Peyer's patch (tissue), 4 donors: Measurements from ENCODE around the gene SLC34A1. TPM values are rescaled to one million over a fixed set of nuclear protein-coding genes. Genes with fewer than 3 reads are reported as not detected.

ENCODE experiments used
- DNase-seq, 3 donors: peaks; one replicate each; pipeline ENCODE4 v3.0.0-alpha.2; 2017 to 2019
- H3K27ac ChIP-seq, 4 donors: fragments of 200-600 bp; sonication (generic); one replicate each; pipeline ENCODE4 v1.5.1; 2016 to 2019
- H3K27me3 ChIP-seq, 2 donors: fragments of 200-600 bp; sonication (generic); one replicate each; pipeline ENCODE4 v1.5.1; 2019
- H3K36me3 ChIP-seq, 3 donors: fragments of 200-600 bp; sonication (generic); one replicate each; pipeline ENCODE4 v1.5.1; 2016 to 2019
- H3K4me1 ChIP-seq, 4 donors: fragments of 200-600 bp; sonication (generic); one replicate each; pipeline ENCODE4 v1.5.1; 2016 to 2019
- H3K4me3 ChIP-seq, 4 donors: fragments of 200-600 bp; sonication (generic); 1 replicate in 3 of 4; 2 replicates in 1 of 4; pipeline ENCODE4 v1.5.1; 2016 to 2019; ENCODE audit warnings: mild to moderate bottlenecking in 1 of 4
- H3K9me3 ChIP-seq, 4 donors: fragments of 200-600 bp; sonication (generic); one replicate each; pipeline ENCODE4 v1.5.1; 2016 to 2019; ENCODE audit warnings: mild to moderate bottlenecking in 1 of 4
- CTCF ChIP-seq, 6 experiments: fragments of 450-650 bp in 4 of 6; fragments of 200-600 bp in 2 of 6; sonication (generic) in 1 of 6; IDR thresholded peaks; one replicate each; pipeline ENCODE4 v1.5.1; 2017 to 2019; ENCODE audit warnings: antibody characterized with exemption in 6 of 6, mild to moderate bottlenecking in 3 of 6, moderate library complexity in 1 of 6
- POLR2A ChIP-seq, 2 donors: fragments of 450-650 bp; IDR thresholded peaks; one replicate each; pipeline ENCODE4 v1.5.1; 2017; ENCODE audit warnings: antibody characterized with exemption in 2 of 2, mild to moderate bottlenecking in 2 of 2, moderate library complexity in 2 of 2
- total RNA-seq, 4 donors: library from RNA; depleted of rRNA; stranded (reverse); fragments of >200 nt; gene quantifications; one replicate each; pipeline ENCODE4 v1.1.0, GENCODE V29; 2016

Gene SLC34A1
- total RNA-seq, 4 donors from 2014 or later = 0.35 TPM; not detected in 3

GRCh38 chr5:177403792-177404640 is 19.8 kb downstream of the SLC34A1 start:
- TF ChIP-seq POLR2A (IDR thresholded peaks at IDR 0.05) (no peak), CTCF (IDR thresholded peaks at IDR 0.05) (peak; percentile 80 to 96 (median 88))
- peak overlapping the region; percentile 52 to 86 (median 69) for H3K27ac ChIP-seq
- DNase-seq = peak; percentile 88 to 95 (median 91)

DNA sequence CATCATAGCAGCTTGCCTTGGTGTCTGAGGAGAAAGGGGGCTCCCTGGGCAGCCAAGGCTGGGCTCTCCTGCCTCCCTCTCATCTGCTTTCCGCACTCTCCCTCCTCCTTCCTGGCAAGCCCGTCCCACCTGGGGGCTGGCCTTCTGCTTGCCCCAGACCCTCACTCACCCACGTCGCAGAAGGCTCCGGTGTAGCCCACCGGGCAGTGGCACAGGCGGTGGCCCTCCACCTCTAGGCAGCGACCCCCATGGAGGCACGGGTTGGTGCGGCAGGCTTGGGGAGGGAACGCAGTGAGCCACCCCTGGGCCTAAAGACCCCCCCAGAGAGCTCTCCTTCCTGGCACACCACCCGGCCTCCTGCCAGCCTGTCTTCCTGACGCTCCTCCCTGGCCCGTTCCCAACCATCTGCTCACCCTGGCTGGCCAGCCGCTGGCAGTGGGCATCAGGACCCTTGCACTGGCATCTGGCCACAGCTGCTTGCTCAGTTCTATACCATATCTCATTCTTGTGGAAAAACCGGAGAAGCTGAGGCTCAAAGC is 20.5 kb downstream of the SLC34A1 start:
- Histone ChIP-seq H3K27ac (peak overlapping the region; percentile 52 to 86 (median 69)), H3K9me3 (peaks cover 0 to 5% (median 0%) of the 10 kb centered on the region in 4 donors), H3K4me1 (peaks cover 4 to 41% (median 28%) of the 10 kb centered on the region in 4 donors), H3K27me3 (peaks cover 0 to 24% of the 10 kb centered on the region in 2 donors), H3K4me3 (peak overlapping the region; percentile 41 to 79 (median 68)), H3K36me3 (no peaks in the 10 kb centered on the region)
- TF ChIP-seq POLR2A (IDR thresholded peaks at IDR 0.05) = no peak
- TF ChIP-seq CTCF (IDR thresholded peaks at IDR 0.05) = no peak
- DNase-seq = no peak

More at GRCh38 chr5:177403792-177404640, 19.8 kb downstream of the SLC34A1 start:
- H3K4me1 ChIP-seq = peaks cover 4 to 43% (median 28%) of the 10 kb centered on the region in 4 donors
- peaks cover 0 to 24% of the 10 kb centered on the region in 2 donors for H3K27me3 ChIP-seq
- H3K36me3 ChIP-seq = no peaks in the 10 kb centered on the region
- peak overlapping the region; percentile 41 to 79 (median 68) for H3K4me3 ChIP-seq
- H3K9me3 ChIP-seq = peaks cover 0 to 5% (median 0%) of the 10 kb centered on the region in 4 donors

- Histone ChIP-seq H3K36me3 (no peaks in the 10 kb centered on the region), H3K27me3 (peaks cover 0 to 18% of the 10 kb centered on the region in 2 donors), H3K4me1 (peaks cover 4 to 35% (median 28%) of the 10 kb centered on the region in 4 donors), H3K27ac (peak overlapping the region in 1 of 4 donors; percentile 13), H3K9me3 (peaks cover 0 to under 1% (median 0%) of the 10 kb centered on the region in 4 donors), H3K4me3 (no peak overlapping the region)
- TF ChIP-seq CTCF (IDR thresholded peaks at IDR 0.05) = no peak
- no peak for TF ChIP-seq POLR2A (IDR thresholded peaks at IDR 0.05)
- no peak for DNase-seq
Observed at GRCh38 chr5:177405312-177405711, 21.1 kb downstream of the SLC34A1 start.

GRCh38 chr5:177405805-177406204 is 21.6 kb downstream of the SLC34A1 start:
- no peaks in the 10 kb centered on the region for H3K9me3 ChIP-seq
- H3K36me3 ChIP-seq = no peaks in the 10 kb centered on the region
- TF ChIP-seq CTCF (IDR thresholded peaks at IDR 0.05) = peak in 1 of 6 experiments; percentile 17
- no peak for TF ChIP-seq POLR2A (IDR thresholded peaks at IDR 0.05)
- peaks cover 4 to 35% (median 26%) of the 10 kb centered on the region in 4 donors for H3K4me1 ChIP-seq
- no peak overlapping the region for H3K4me3 ChIP-seq
- peaks cover 0 to 16% of the 10 kb centered on the region in 2 donors for H3K27me3 ChIP-seq
- H3K27ac ChIP-seq = peak overlapping the region in 1 of 4 donors; percentile 13
- peak in 2 of 3 donors; percentile 74 to 81 for DNase-seq

DNA sequence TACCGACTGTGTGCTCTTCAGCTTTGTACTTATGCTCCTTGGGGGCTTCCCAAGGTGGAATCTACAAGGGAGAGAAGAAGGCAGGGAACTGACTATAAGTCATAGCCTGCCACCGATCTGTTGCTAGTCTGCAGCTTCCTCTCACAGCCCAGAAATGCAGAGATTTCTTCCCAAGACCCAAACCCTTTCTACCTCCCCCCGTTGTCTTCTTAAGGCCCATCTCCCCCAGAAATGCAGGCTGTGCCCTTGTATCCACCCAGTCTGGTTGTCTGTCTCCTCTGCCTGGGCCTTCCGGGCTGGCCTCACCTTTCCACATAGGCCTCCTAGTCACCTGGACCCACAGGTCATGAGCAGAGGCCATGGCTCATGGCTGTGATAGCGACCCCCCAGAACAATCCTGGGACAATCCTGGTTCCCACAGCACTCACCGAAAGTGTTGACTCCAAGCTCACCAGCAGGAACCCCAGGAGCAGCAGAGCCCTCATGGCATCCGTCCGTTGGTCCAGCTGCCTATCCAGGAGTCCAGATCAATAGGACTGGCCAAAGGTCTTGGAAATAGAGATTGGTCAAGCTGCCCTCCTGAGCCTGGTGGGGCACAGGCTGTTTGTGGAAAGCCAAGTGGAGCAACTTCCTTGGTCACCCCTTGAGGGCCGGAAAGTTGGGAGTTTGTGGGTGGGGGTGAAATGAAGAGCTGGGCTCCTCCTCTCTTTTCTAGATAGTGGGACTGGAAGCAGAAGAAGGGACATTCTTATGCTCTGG is 25.0 kb downstream of the SLC34A1 start, which contains the start of gene F12:
TSS of gene F12 (minus strand) at position 522 of the 759 bp plus-strand sequence. CDS start at position 485, 37 bp downstream.
- H3K4me1 ChIP-seq = peaks cover 4 to 16% (median 12%) of the 10 kb centered on the region in 4 donors
- no peaks in the 10 kb centered on the region for H3K9me3 ChIP-seq
- peak within 1 kb of the TSS in 1 of 4 donors; percentile 19 for H3K4me3 ChIP-seq
- DNase-seq = no peak
- H3K27ac ChIP-seq = no peak within 1 kb of the TSS
- H3K27me3 ChIP-seq = no peaks in the 10 kb centered on the region
- TF ChIP-seq POLR2A (IDR thresholded peaks at IDR 0.05) = no peak
- no peak for TF ChIP-seq CTCF (IDR thresholded peaks at IDR 0.05)
- no peaks in the 10 kb centered on the region for H3K36me3 ChIP-seq
